Caco-2 (cell line): Measurements from ENCODE around the gene ATXN10. TPM values are rescaled to one million over a fixed set of nuclear protein-coding genes. Genes with fewer than 3 reads are reported as not detected.

Experiments
- BruUV-seq: library from RNA; stranded (reverse); fragments of 400-500 nt; replicated peaks from 2 replicates; lab custom pipeline; 2021; lab: Mats Ljungman, UMichigan
- CTCF ChIA-PET: fragments of 300-600 bp; sonication (Branson Sonifier 250); formaldehyde crosslinking; loops from one replicate; lab custom pipeline; 2022; ENCODE audit warnings: antibody characterized with exemption; lab: Charles Lee
- POLR2A ChIA-PET: fragments of 300-600 bp; sonication (Branson Sonifier 250); formaldehyde crosslinking; loops from one replicate; lab custom pipeline; 2022; ENCODE audit warnings: antibody characterized with exemption; lab: Charles Lee
- DNase-seq, 2 experiments: peaks; one replicate each; pipeline versions ENCODE4 v3.0.0 to v3.0.0-alpha.2; 2020 to 2022
- H3K27me3 ChIP-seq: replicated peaks from 2 replicates; pipeline ENCODE4 v1.6.0; 2011; ENCODE audit warnings: low read length; ENCODE audit not compliant: control insufficient read depth, insufficient read depth
- H3K36me3 ChIP-seq: 2 replicates; pipeline ENCODE4 v1.5.1; 2011; ENCODE audit warnings: low read length; ENCODE audit not compliant: control insufficient read depth, insufficient read depth
- H3K4me1 ChIP-seq: fragments of 250-450 bp; sonication (Bioruptor Pico); 2 replicates; pipeline ENCODE4 v1.5.1; 2020; ENCODE audit warnings: mild to moderate bottlenecking
- H3K4me3 ChIP-seq: 2 replicates; pipeline ENCODE4 v1.5.1; 2011; ENCODE audit warnings: low read depth, mild to moderate bottlenecking, control low read depth, low read length
- H3K9me3 ChIP-seq: fragments of 250-450 bp; sonication (Bioruptor Pico); 2 replicates; pipeline ENCODE4 v1.5.1; 2020; ENCODE audit warnings: mild to moderate bottlenecking, moderate library complexity
- H3K27ac Mint-ChIP-seq: one replicate; pipeline ENCODE4 v1.8.0; 2022; ENCODE audit warnings: mixed read lengths; ENCODE audit not compliant: unreplicated experiment
- H3K27me3 Mint-ChIP-seq: one replicate; pipeline ENCODE4 v1.8.0; 2022; ENCODE audit warnings: mixed read lengths; ENCODE audit not compliant: insufficient read depth, unreplicated experiment
- H3K36me3 Mint-ChIP-seq: one replicate; pipeline ENCODE4 v1.8.0; 2022; ENCODE audit warnings: mild to moderate bottlenecking, mixed read lengths; ENCODE audit not compliant: insufficient read depth, unreplicated experiment
- H3K4me1 Mint-ChIP-seq: one replicate; pipeline ENCODE4 v1.8.0; 2022; ENCODE audit warnings: low read depth, mixed read lengths; ENCODE audit not compliant: unreplicated experiment
- H3K4me3 Mint-ChIP-seq: one replicate; pipeline ENCODE4 v1.8.0; 2022; ENCODE audit warnings: mild to moderate bottlenecking, moderate library complexity, mixed read lengths; ENCODE audit not compliant: unreplicated experiment
- H3K9me3 Mint-ChIP-seq: one replicate; pipeline ENCODE4 v1.8.0; 2022; ENCODE audit warnings: mixed read lengths; ENCODE audit not compliant: unreplicated experiment
- intact Hi-C: fragments of 100-400 bp; cut with micrococcal nuclease; formaldehyde crosslinking; loops from one replicate; pipeline ENCODE4 v1.10.0; 2022; ENCODE audit not compliant: unreplicated experiment
- total RNA-seq: library from RNA; stranded (reverse); gene quantifications from 2 replicates; pipeline ENCODE4 v1.2.3, GENCODE V29; 2022
- TF ChIP-seq, protein P1 (sequence below), 2 experiments: fragments of 200-600 bp in 1 of 2; IDR thresholded peaks; 1 replicate in 1 of 2; 2 replicates in 1 of 2; pipeline versions ENCODE4 v1.5.1 to v1.8.0; 2011 to 2022; ENCODE audit warnings: antibody characterized with exemption in 1 of 2, control low read depth in 1 of 2, inconsistent platforms in 1 of 2, low read depth in 1 of 2, low read length in 1 of 2, mild to moderate bottlenecking in 1 of 2, moderate library complexity in 1 of 2; ENCODE audit not compliant: insufficient read depth in 1 of 2, severe bottlenecking in 1 of 2, unreplicated experiment in 1 of 2

Gene ATXN10
- total RNA-seq, 1 experiment from 2014 or later, result 155 TPM

DNA sequence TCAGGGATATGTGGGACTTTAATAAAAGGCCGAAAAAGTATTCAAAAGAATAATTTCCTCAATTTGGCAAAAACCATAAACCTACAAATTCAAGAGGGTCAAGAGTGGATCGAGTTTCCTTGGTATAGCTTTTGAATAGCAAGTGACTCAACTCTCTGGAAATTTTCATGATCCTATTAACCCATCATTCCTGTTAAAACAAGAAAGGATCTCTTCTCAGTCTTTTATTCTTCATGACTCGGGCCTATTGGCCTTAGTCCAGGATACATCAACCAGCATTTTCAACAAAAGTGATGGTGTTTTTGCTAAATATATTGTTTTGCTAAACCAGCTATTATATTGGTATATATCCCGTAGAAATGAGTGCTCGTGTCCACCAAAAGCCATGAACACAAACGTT lies 110.3 kb downstream of the ATXN10 start:
- Mint-ChIP-seq H3K4me3 (no peak overlapping the region), H3K27ac (no peak overlapping the region), H3K4me1 (peaks cover 7% of the 10 kb centered on the region), H3K9me3 (no peaks in the 10 kb centered on the region), H3K36me3 (peaks cover 6% of the 10 kb centered on the region), H3K27me3 (no peaks in the 10 kb centered on the region)
- ChIA-PET POLR2A (no interaction called here), CTCF (no interaction called here)
- H3K27me3 ChIP-seq, result no peaks in the 10 kb centered on the region
- intact Hi-C loops, result no loop called here
- BruUV-seq, result no TSS peak
- DNase-seq, result no peak
- TF ChIP-seq, protein P1, sequence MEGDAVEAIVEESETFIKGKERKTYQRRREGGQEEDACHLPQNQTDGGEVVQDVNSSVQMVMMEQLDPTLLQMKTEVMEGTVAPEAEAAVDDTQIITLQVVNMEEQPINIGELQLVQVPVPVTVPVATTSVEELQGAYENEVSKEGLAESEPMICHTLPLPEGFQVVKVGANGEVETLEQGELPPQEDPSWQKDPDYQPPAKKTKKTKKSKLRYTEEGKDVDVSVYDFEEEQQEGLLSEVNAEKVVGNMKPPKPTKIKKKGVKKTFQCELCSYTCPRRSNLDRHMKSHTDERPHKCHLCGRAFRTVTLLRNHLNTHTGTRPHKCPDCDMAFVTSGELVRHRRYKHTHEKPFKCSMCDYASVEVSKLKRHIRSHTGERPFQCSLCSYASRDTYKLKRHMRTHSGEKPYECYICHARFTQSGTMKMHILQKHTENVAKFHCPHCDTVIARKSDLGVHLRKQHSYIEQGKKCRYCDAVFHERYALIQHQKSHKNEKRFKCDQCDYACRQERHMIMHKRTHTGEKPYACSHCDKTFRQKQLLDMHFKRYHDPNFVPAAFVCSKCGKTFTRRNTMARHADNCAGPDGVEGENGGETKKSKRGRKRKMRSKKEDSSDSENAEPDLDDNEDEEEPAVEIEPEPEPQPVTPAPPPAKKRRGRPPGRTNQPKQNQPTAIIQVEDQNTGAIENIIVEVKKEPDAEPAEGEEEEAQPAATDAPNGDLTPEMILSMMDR (IDR thresholded peaks at IDR 0.05; ENCODE audit: insufficient read depth in 1 of 2, low read depth in 1 of 2, low read length in 1 of 2, severe bottlenecking in 1 of 2, unreplicated experiment in 1 of 2), result no peak
- H3K4me3 ChIP-seq, result no peak overlapping the region
- H3K36me3 ChIP-seq, result no peaks in the 10 kb centered on the region
- H3K4me1 ChIP-seq, result peaks cover 5% of the 10 kb centered on the region; the same call in 1 of the 2 replicates
- H3K9me3 ChIP-seq, result no peaks in the 10 kb centered on the region

DNA sequence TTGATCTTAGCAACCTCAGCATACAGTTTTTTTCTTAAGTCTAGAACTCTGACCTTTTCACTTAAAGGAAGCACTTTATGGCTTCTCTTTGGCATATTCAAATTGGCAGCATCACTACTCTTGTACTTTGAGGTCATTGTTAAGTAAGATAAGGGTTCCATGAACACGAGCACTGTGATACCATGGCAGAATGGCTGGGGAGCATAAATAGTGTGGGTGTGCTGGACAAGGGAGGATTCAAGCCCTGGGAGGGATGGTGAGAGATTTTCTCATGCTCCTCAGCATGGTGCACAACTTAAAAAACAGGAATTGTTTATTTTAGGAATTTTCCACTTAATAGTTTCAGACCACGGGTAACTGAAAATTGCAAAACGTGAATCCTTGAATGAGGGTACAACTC lies 111.4 kb downstream of the ATXN10 start:
- no TSS peak for BruUV-seq
- Histone ChIP-seq H3K4me3 (no peak overlapping the region), H3K27me3 (no peaks in the 10 kb centered on the region), H3K4me1 (no peaks in the 10 kb centered on the region), H3K9me3 (no peaks in the 10 kb centered on the region), H3K36me3 (no peaks in the 10 kb centered on the region)
- TF ChIP-seq, protein P1 (IDR thresholded peaks at IDR 0.05; ENCODE audit: insufficient read depth in 1 of 2, low read depth in 1 of 2, low read length in 1 of 2, severe bottlenecking in 1 of 2, unreplicated experiment in 1 of 2), result no peak
- ChIA-PET POLR2A (no interaction called here), CTCF (no interaction called here)
- Mint-ChIP-seq H3K27ac (no peak overlapping the region), H3K9me3 (no peaks in the 10 kb centered on the region), H3K4me1 (no peaks in the 10 kb centered on the region), H3K36me3 (peaks cover 6% of the 10 kb centered on the region), H3K27me3 (no peaks in the 10 kb centered on the region), H3K4me3 (no peak overlapping the region)
- intact Hi-C loops, result no loop called here
- DNase-seq, result no peak

DNA sequence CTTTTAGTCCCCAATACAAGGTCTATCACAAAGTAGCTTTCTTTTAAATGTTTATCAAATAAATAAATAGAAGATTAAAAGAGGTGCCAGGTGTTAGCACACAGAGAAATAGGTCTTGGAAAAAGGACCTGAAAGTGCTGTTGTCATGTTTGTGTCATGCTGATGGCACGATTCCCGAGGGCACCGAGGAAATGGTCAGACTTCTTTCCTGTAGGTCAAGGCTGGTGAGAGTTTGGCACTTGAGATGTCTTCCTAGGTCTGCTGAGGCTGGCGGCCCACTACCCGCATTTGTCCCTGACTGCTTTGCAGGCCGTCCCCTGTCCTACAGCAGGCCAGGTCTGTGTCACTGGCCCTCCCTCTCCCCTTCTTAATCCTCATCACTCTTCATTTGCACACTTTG lies 112.1 kb downstream of the ATXN10 start:
- Mint-ChIP-seq H3K4me3 (no peak overlapping the region), H3K27me3 (no peaks in the 10 kb centered on the region), H3K4me1 (no peaks in the 10 kb centered on the region), H3K36me3 (peaks cover 6% of the 10 kb centered on the region), H3K9me3 (no peaks in the 10 kb centered on the region), H3K27ac (no peak overlapping the region)
- ChIA-PET CTCF (no interaction called here), POLR2A (no interaction called here)
- no TSS peak for BruUV-seq
- TF ChIP-seq, protein P1 (IDR thresholded peaks at IDR 0.05; ENCODE audit: insufficient read depth in 1 of 2, low read depth in 1 of 2, low read length in 1 of 2, severe bottlenecking in 1 of 2, unreplicated experiment in 1 of 2), result no peak
- intact Hi-C loops, result no loop called here
- H3K27me3 ChIP-seq, result no peaks in the 10 kb centered on the region
- no peaks in the 10 kb centered on the region for H3K9me3 ChIP-seq
- no peak for DNase-seq
- no peak overlapping the region for H3K4me3 ChIP-seq
- H3K4me1 ChIP-seq, result no peaks in the 10 kb centered on the region
- no peaks in the 10 kb centered on the region for H3K36me3 ChIP-seq
